ENCODE data around the gene SDHAF3. TPM values are rescaled to one million over a fixed set of nuclear protein-coding genes. Genes with fewer than 3 reads are reported as not detected.

Gene SDHAF3
- total and polyA plus RNA-seq, 8 donors = 2.9 to 18.2 (median 6.7) TPM

- no peak for DNase-seq
- peaks cover 0 to 6% (median 0%) of the 10 kb centered on the region in 4 donors for H3K36me3 ChIP-seq
- H3K27ac ChIP-seq = no peak overlapping the region
- H3K9me3 ChIP-seq = no peaks in the 10 kb centered on the region
- no peaks in the 10 kb centered on the region for H3K4me1 ChIP-seq
- intact Hi-C loops (cut with DNase I; ENCODE audit: low total_unique reads) = no loop called here
- no peaks in the 10 kb centered on the region for H3K27me3 ChIP-seq
- no peak overlapping the region for H3K4me3 ChIP-seq
- 74 to 88% (median 76%) methylated on average over 2 of the region's 2 CpGs for WGBS, 5 donors
- TF ChIP-seq CTCF (IDR thresholded peaks at IDR 0.05) = no peak
- TF ChIP-seq POLR2AphosphoS5 (IDR thresholded peaks at IDR 0.05) = no peak
- no peak for TF ChIP-seq EP300 (IDR thresholded peaks at IDR 0.05)
- no peak for TF ChIP-seq POLR2A (IDR thresholded peaks at IDR 0.05)
Observed at GRCh38 chr7:97166308-97166707, 48.8 kb downstream of the SDHAF3 start.

- no peak overlapping the region for H3K27ac ChIP-seq
- TF ChIP-seq POLR2AphosphoS5 (IDR thresholded peaks at IDR 0.05) (no peak), CTCF (IDR thresholded peaks at IDR 0.05) (no peak), EP300 (IDR thresholded peaks at IDR 0.05) (no peak), POLR2A (IDR thresholded peaks at IDR 0.05) (no peak)
- intact Hi-C loops (cut with DNase I; ENCODE audit: low total_unique reads) = no loop called here
- no peaks in the 10 kb centered on the region for H3K9me3 ChIP-seq
- H3K4me3 ChIP-seq = no peak overlapping the region
- H3K36me3 ChIP-seq = peaks cover 0 to 6% (median 0%) of the 10 kb centered on the region in 4 donors
- WGBS, 5 donors = 80 to 94% (median 86%) methylated on average over 4 of the region's 4 CpGs
- H3K4me1 ChIP-seq = no peaks in the 10 kb centered on the region
- no peaks in the 10 kb centered on the region for H3K27me3 ChIP-seq
- no peak for DNase-seq
Observed at GRCh38 chr7:97167176-97167575, 49.7 kb downstream of the SDHAF3 start.

- WGBS, 5 donors = 64 to 96% (median 75%) methylated on average over 3 of the region's 3 CpGs
Observed at GRCh38 chr7:97167749-97168148, 50.3 kb downstream of the SDHAF3 start.

GRCh38 chr7:97174303-97174702, 56.8 kb downstream of the SDHAF3 start:
- TF ChIP-seq POLR2A (IDR thresholded peaks at IDR 0.05) (no peak), CTCF (IDR thresholded peaks at IDR 0.05) (no peak), EP300 (IDR thresholded peaks at IDR 0.05) (no peak), POLR2AphosphoS5 (IDR thresholded peaks at IDR 0.05) (no peak)
- Histone ChIP-seq H3K27me3 (no peaks in the 10 kb centered on the region), H3K36me3 (no peaks in the 10 kb centered on the region), H3K9me3 (no peaks in the 10 kb centered on the region), H3K4me3 (no peak overlapping the region), H3K27ac (no peak overlapping the region), H3K4me1 (peaks cover 0 to 3% (median 0%) of the 10 kb centered on the region in 4 donors)
- DNase-seq = no peak
- intact Hi-C loops (cut with DNase I; ENCODE audit: low total_unique reads) = no loop called here

More at GRCh38 chr7:97167749-97168148, 50.3 kb downstream of the SDHAF3 start:
- H3K36me3 ChIP-seq = peaks cover 0 to 6% (median 0%) of the 10 kb centered on the region in 4 donors
- no peak overlapping the region for H3K4me3 ChIP-seq
- TF ChIP-seq POLR2AphosphoS5 (IDR thresholded peaks at IDR 0.05) (no peak), POLR2A (IDR thresholded peaks at IDR 0.05) (no peak), CTCF (IDR thresholded peaks at IDR 0.05) (no peak)
- no peak overlapping the region for H3K27ac ChIP-seq
- H3K27me3 ChIP-seq = no peaks in the 10 kb centered on the region
- H3K9me3 ChIP-seq = no peaks in the 10 kb centered on the region
- intact Hi-C loops (cut with DNase I; ENCODE audit: low total_unique reads) = no loop called here
- DNase-seq = no peak
- no peaks in the 10 kb centered on the region for H3K4me1 ChIP-seq

Data from stomach (tissue), 9 donors.